Fibroblast of lung (primary cell): ENCODE data around the gene NRXN2. TPM values are rescaled to one million over a fixed set of nuclear protein-coding genes. Genes with fewer than 3 reads are reported as not detected.
A peak's percentile ranks its signal among the peaks of the same experiment; 100 is the strongest.

Experiments
- DNase-seq, 2 donors: peaks; one replicate each; pipeline versions ENCODE4 v3.0.0 to v3.0.0-alpha.2; 2010; ENCODE audit warnings: low read depth in 2 of 2
- H2AFZ ChIP-seq: 2 replicates; pipeline ENCODE4 v1.5.1; 2012; ENCODE audit warnings: low read length, control low read depth, inconsistent platforms
- H3K27ac ChIP-seq: 2 replicates; pipeline ENCODE4 v1.5.1; 2011; ENCODE audit warnings: low read length, control low read depth; ENCODE audit not compliant: insufficient read depth
- H3K27me3 ChIP-seq: 2 replicates; pipeline ENCODE4 v1.5.1; 2011; ENCODE audit warnings: mild to moderate bottlenecking, low read length; ENCODE audit not compliant: control insufficient read depth, insufficient read depth
- H3K36me3 ChIP-seq: 2 replicates; pipeline ENCODE4 v1.5.1; 2011; ENCODE audit warnings: low read length; ENCODE audit not compliant: control insufficient read depth, insufficient read depth
- H3K4me1 ChIP-seq: 2 replicates; pipeline ENCODE4 v1.5.1; 2011; ENCODE audit warnings: low read length; ENCODE audit not compliant: control insufficient read depth, insufficient read depth; ENCODE audit errors: extremely low read depth
- H3K4me2 ChIP-seq: 2 replicates; pipeline ENCODE4 v1.5.1; 2011; ENCODE audit warnings: low read length, control low read depth; ENCODE audit not compliant: insufficient read depth; ENCODE audit errors: extremely low read depth
- H3K4me3 ChIP-seq, 4 experiments: fragments of 200-600 bp in 1 of 4; sonication (generic) in 1 of 4; replicated peaks in 1 of 4; 2 replicates each; pipeline ENCODE4 v1.5.1; 2011 to 2016; ENCODE audit warnings: low read length in 4 of 4, low read depth in 3 of 4, mild to moderate bottlenecking in 3 of 4, control low read depth in 2 of 4, inconsistent platforms in 1 of 4, mixed read lengths in 1 of 4; ENCODE audit not compliant: insufficient read depth in 1 of 4; ENCODE audit errors: control extremely low read depth in 1 of 4
- H3K79me2 ChIP-seq: 2 replicates; pipeline ENCODE4 v1.5.1; 2012; ENCODE audit warnings: mild to moderate bottlenecking, low read length, inconsistent platforms; ENCODE audit not compliant: control insufficient read depth, insufficient read depth
- H3K9ac ChIP-seq: 2 replicates; pipeline ENCODE4 v1.5.1; 2011; ENCODE audit warnings: mild to moderate bottlenecking, low read length, control low read depth; ENCODE audit not compliant: insufficient read depth
- H3K9me3 ChIP-seq: 2 replicates; pipeline ENCODE4 v1.5.1; 2012; ENCODE audit warnings: low read depth, low read length; ENCODE audit not compliant: control insufficient read depth, insufficient read depth
- H4K20me1 ChIP-seq: 2 replicates; pipeline ENCODE4 v1.5.1; 2011; ENCODE audit warnings: low read length; ENCODE audit not compliant: control insufficient read depth, insufficient read depth; ENCODE audit errors: extremely low read depth
- CTCF ChIP-seq, 2 donors: IDR thresholded peaks in 1 of 2; conservative IDR thresholded peaks in 1 of 2; 1 replicate in 1 of 2; 2 replicates in 1 of 2; pipeline ENCODE4 v1.5.1; 2011 to 2012; ENCODE audit warnings: low read length in 2 of 2, control low read depth in 1 of 2, inconsistent platforms in 1 of 2, low read depth in 1 of 2, mild to moderate bottlenecking in 1 of 2
- EZH2 ChIP-seq: IDR thresholded peaks from 2 replicates; pipeline ENCODE4 v1.5.1; 2012; ENCODE audit warnings: low read length, control low read depth, mild to moderate bottlenecking; ENCODE audit errors: missing control alignments
- polyA plus RNA-seq, 2 donors: library from polyadenylated mRNA; depleted of rRNA in 1 of 2; stranded (reverse) in 1 of 2; unstranded in 1 of 2; fragments of >200 nt; gene quantifications; 2 replicates each; pipeline ENCODE4 v1.2.1, GENCODE V29; 2011 to 2012; ENCODE audit warnings: missing spikeins in 1 of 2
- total RNA-seq: library from RNA; depleted of rRNA; stranded (reverse); fragments of >200 nt; gene quantifications from 2 replicates; pipeline ENCODE4 v1.2.1, GENCODE V29; 2014

NRXN2 gene
- total and polyA plus RNA-seq, 2 donors (not counting 1 experiment from before 2014, with no cell fraction given): under 0.01 to 0.75 TPM

- H3K9me3 ChIP-seq: no peaks in the 10 kb centered on the region
- no peaks in the 10 kb centered on the region for H3K27me3 ChIP-seq
- no peak overlapping the region for H3K4me2 ChIP-seq
- H3K9ac ChIP-seq: no peak overlapping the region
- H3K4me3 ChIP-seq: no peak overlapping the region
- H3K27ac ChIP-seq: no peak overlapping the region
- no peak for DNase-seq
- no peaks in the 10 kb centered on the region for H3K79me2 ChIP-seq
- H2AFZ ChIP-seq: no peak overlapping the region
- TF ChIP-seq EZH2: no peak
- TF ChIP-seq CTCF (conservative IDR thresholded peaks at IDR 0.05 in 1 of 2, IDR thresholded peaks at IDR 0.05 in 1 of 2; ENCODE audit: low read depth in 1 of 2, low read length in 2 of 2): no peak
- H3K4me1 ChIP-seq: no peaks in the 10 kb centered on the region
- no peaks in the 10 kb centered on the region for H4K20me1 ChIP-seq
- H3K36me3 ChIP-seq: no peaks in the 10 kb centered on the region
Measured at GRCh38 chr11:64586366-64586765, 136.6 kb downstream of the NRXN2 start.

GRCh38 chr11:64585150-64585549 lies 137.8 kb downstream of the NRXN2 start:
- Histone ChIP-seq H2AFZ (no peak overlapping the region), H3K27ac (no peak overlapping the region), H3K9me3 (no peaks in the 10 kb centered on the region), H3K4me3 (no peak overlapping the region), H3K36me3 (no peaks in the 10 kb centered on the region), H3K9ac (no peak overlapping the region), H3K4me1 (no peaks in the 10 kb centered on the region), H3K4me2 (no peak overlapping the region), H4K20me1 (no peaks in the 10 kb centered on the region), H3K27me3 (no peaks in the 10 kb centered on the region), H3K79me2 (no peaks in the 10 kb centered on the region)
- no peak for DNase-seq
- TF ChIP-seq EZH2 (no peak), CTCF (conservative IDR thresholded peaks at IDR 0.05 in 1 of 2, IDR thresholded peaks at IDR 0.05 in 1 of 2; ENCODE audit: low read depth in 1 of 2, low read length in 2 of 2) (no peak)

- H3K9ac ChIP-seq: no peak overlapping the region
- no peaks in the 10 kb centered on the region for H3K27me3 ChIP-seq
- no peak overlapping the region for H3K27ac ChIP-seq
- H4K20me1 ChIP-seq: no peaks in the 10 kb centered on the region
- no peaks in the 10 kb centered on the region for H3K4me1 ChIP-seq
- no peak overlapping the region for H3K4me2 ChIP-seq
- no peaks in the 10 kb centered on the region for H3K79me2 ChIP-seq
- H2AFZ ChIP-seq: no peak overlapping the region
- H3K4me3 ChIP-seq: no peak overlapping the region
- no peaks in the 10 kb centered on the region for H3K9me3 ChIP-seq
- TF ChIP-seq EZH2: no peak
- no peak for TF ChIP-seq CTCF (conservative IDR thresholded peaks at IDR 0.05 in 1 of 2, IDR thresholded peaks at IDR 0.05 in 1 of 2; ENCODE audit: low read depth in 1 of 2, low read length in 2 of 2)
- DNase-seq: peak; percentile 15
- no peaks in the 10 kb centered on the region for H3K36me3 ChIP-seq
Measured at GRCh38 chr11:64583296-64584262, 139.4 kb downstream of the NRXN2 start.
